Measurements from ENCODE around the gene DHCR24.

The DHCR24 gene

GRCh38 chr1:54806931-54807611, 79.9 kb downstream of the DHCR24 start:
- TF ChIP-seq CTCF (conservative IDR thresholded peaks at IDR 0.05) (no peak), ZFX (IDR thresholded peaks at IDR 0.05) (no peak)
- no peak overlapping the region for H3K27ac ChIP-seq

GRCh38 chr1:54805981-54806381, 81.0 kb downstream of the DHCR24 start:
- H3K27ac ChIP-seq: no peak overlapping the region
- no peak for TF ChIP-seq CTCF (conservative IDR thresholded peaks at IDR 0.05)
- TF ChIP-seq ZFX (IDR thresholded peaks at IDR 0.05): no peak

GRCh38 chr1:54805466-54805865, 81.5 kb downstream of the DHCR24 start:
- TF ChIP-seq CTCF (conservative IDR thresholded peaks at IDR 0.05) (no peak), ZFX (IDR thresholded peaks at IDR 0.05) (no peak)
- H3K27ac ChIP-seq: peak overlapping the region; percentile 44

GRCh38 chr1:54804471-54805132, 82.4 kb downstream of the DHCR24 start:
- no peak for TF ChIP-seq ZFX (IDR thresholded peaks at IDR 0.05)
- no peak for TF ChIP-seq CTCF (conservative IDR thresholded peaks at IDR 0.05)
- H3K27ac ChIP-seq: peak overlapping the region; percentile 44

- TF ChIP-seq ZFX (IDR thresholded peaks at IDR 0.05) (no peak), CTCF (conservative IDR thresholded peaks at IDR 0.05) (no peak)
Observed at GRCh38 chr1:54803761-54804470, 83.1 kb downstream of the DHCR24 start.

GRCh38 chr1:54800899-54801759, 85.9 kb downstream of the DHCR24 start, which contains the start of gene TTC22:
TTC22 (minus strand) TSS chr1:54801323; CDS start chr1:54801163, 160 bp downstream.
- no peak for TF ChIP-seq ZFX (IDR thresholded peaks at IDR 0.05)
- TF ChIP-seq CTCF (conservative IDR thresholded peaks at IDR 0.05): no peak
- H3K27ac ChIP-seq: no peak within 1 kb of the TSS

More at GRCh38 chr1:54803761-54804470, 83.1 kb downstream of the DHCR24 start:
- peak overlapping the region; percentile 44 for H3K27ac ChIP-seq
